K562 (cell line): ENCODE measurements around the gene SPINT1. TPM values are rescaled to one million over a fixed set of nuclear protein-coding genes. Genes with fewer than 3 reads are reported as not detected.

Experiments
- CREBBP ChIP-seq: IDR thresholded peaks from one replicate; pipeline ENCODE4 v1.6.1; 2012; ENCODE audit warnings: low read depth, mild to moderate bottlenecking, control low read depth, inconsistent platforms, low read length
- CSDE1 ChIP-seq, 2 experiments: fragments of 450-650 bp; IDR thresholded peaks; 2 replicates each; pipeline ENCODE4 v1.6.1; 2016; ENCODE audit warnings: mild to moderate bottlenecking in 1 of 2
- DMBX1 ChIP-seq: fragments of 250-450 bp; sonication (Bioruptor Pico); IDR thresholded peaks from 2 replicates; pipeline ENCODE4 v1.8.0; 2022; ENCODE audit warnings: inconsistent platforms, mild to moderate bottlenecking, moderate library complexity, borderline replicate concordance
- DPF2 ChIP-seq: fragments of 450-650 bp; IDR thresholded peaks from 2 replicates; pipeline ENCODE4 v1.6.1; 2016
- EZH2 ChIP-seq: IDR thresholded peaks from 2 replicates; pipeline ENCODE4 v1.6.1; 2012; ENCODE audit warnings: low read depth, mild to moderate bottlenecking, inconsistent platforms, low read length, borderline replicate concordance
- FOXJ3 ChIP-seq: sonication (generic); formaldehyde crosslinking; IDR thresholded peaks from 2 replicates; pipeline ENCODE4 v1.4.0; 2020; ENCODE audit warnings: mild to moderate bottlenecking, missing genetic modification reagents
- GABPB2 ChIP-seq: fragments of 250-450 bp; sonication (Bioruptor Pico); conservative IDR thresholded peaks from 2 replicates; pipeline ENCODE4 v1.5.1; 2021; ENCODE audit warnings: mild to moderate bottlenecking
- GATA2 ChIP-seq: sonication (generic); formaldehyde crosslinking; IDR thresholded peaks from 2 replicates; pipeline ENCODE4 v1.4.0; 2020; ENCODE audit warnings: mild to moderate bottlenecking, missing genetic modification reagents
- GTF2F1 ChIP-seq: IDR thresholded peaks from 2 replicates; pipeline ENCODE4 v1.6.1; 2011; ENCODE audit warnings: low read depth, low read length, improper control_type of control experiment
- HNRNPLL ChIP-seq: fragments of 200-400 bp; formaldehyde crosslinking; IDR thresholded peaks from 2 replicates; pipeline ENCODE4 v1.6.1; 2017; ENCODE audit warnings: low read length, low read depth, mild to moderate bottlenecking; ENCODE audit not compliant: poor library complexity, severe bottlenecking
- JUNB ChIP-seq: fragments of 450-650 bp; formaldehyde crosslinking; conservative IDR thresholded peaks from 2 replicates; pipeline ENCODE4 v1.4.0; 2020; ENCODE audit warnings: mild to moderate bottlenecking
- MTA3 ChIP-seq: fragments of 450-650 bp; formaldehyde crosslinking; IDR thresholded peaks from 2 replicates; pipeline ENCODE4 v1.6.1; 2017; ENCODE audit warnings: mild to moderate bottlenecking, borderline replicate concordance
- MYBL2 ChIP-seq, 2 experiments: fragments of 450-650 bp in 1 of 2; sonication (generic) in 1 of 2; formaldehyde crosslinking in 1 of 2; IDR thresholded peaks; 2 replicates each; pipeline versions ENCODE4 v1.6.1 to v1.8.1; 2017 to 2022; ENCODE audit warnings: borderline replicate concordance in 1 of 2, inconsistent platforms in 1 of 2, low read depth in 1 of 2, mild to moderate bottlenecking in 1 of 2, missing genetic modification reagents in 1 of 2, moderate library complexity in 1 of 2
- POLR3A ChIP-seq: IDR thresholded peaks from 2 replicates; pipeline ENCODE4 v1.6.1; 2011; ENCODE audit warnings: borderline replicate concordance, mild to moderate bottlenecking, moderate library complexity; ENCODE audit not compliant: insufficient read length, insufficient read depth; ENCODE audit errors: extremely low read depth
- RBM22 ChIP-seq: fragments of 200-400 bp; formaldehyde crosslinking; IDR thresholded peaks from 2 replicates; pipeline ENCODE4 v1.6.1; 2018; ENCODE audit warnings: low read length, low read depth; ENCODE audit not compliant: poor library complexity, severe bottlenecking
- STAT5A ChIP-seq: IDR thresholded peaks from 2 replicates; pipeline ENCODE4 v1.6.1; 2012; ENCODE audit warnings: low read length, inconsistent platforms, borderline replicate concordance
- TBP ChIP-seq: optimal IDR thresholded peaks from 2 replicates; pipeline ENCODE3; 2011; ENCODE audit warnings: low read depth, low read length, improper control_type of control experiment
- ZKSCAN3 ChIP-seq: fragments of 250-450 bp; sonication (Bioruptor Pico); IDR thresholded peaks from 2 replicates; pipeline ENCODE4 v1.4.0; 2020
- ZNF146 ChIP-seq: IDR thresholded peaks from one replicate; pipeline ENCODE4 v1.6.1; 2018; ENCODE audit warnings: missing compliant biosample characterization; ENCODE audit not compliant: unreplicated experiment
- ZNF174 ChIP-seq: fragments of 250-450 bp; sonication (Bioruptor Pico); IDR thresholded peaks from 2 replicates; pipeline ENCODE4 v1.4.0; 2020; ENCODE audit warnings: mild to moderate bottlenecking
- ZNF197 ChIP-seq: fragments of 200-800 bp; sonication (Bioruptor generic); IDR thresholded peaks from 2 replicates; pipeline ENCODE4 v1.6.1; 2016; ENCODE audit warnings: low read depth, missing genetic modification characterization, missing compliant biosample characterization
- ZNF239 ChIP-seq: fragments of 250-450 bp; sonication (Bioruptor Pico); IDR thresholded peaks from 2 replicates; pipeline ENCODE4 v1.4.0; 2020; ENCODE audit warnings: mild to moderate bottlenecking
- ZNF253 ChIP-seq: fragments of 250-450 bp; sonication (Bioruptor Pico); conservative IDR thresholded peaks from 2 replicates; pipeline ENCODE4 v1.6.1; 2021; ENCODE audit warnings: mild to moderate bottlenecking
- ZNF444 ChIP-seq: fragments of 250-450 bp; sonication (Bioruptor Pico); IDR thresholded peaks from 2 replicates; pipeline ENCODE4 v1.4.0; 2020; ENCODE audit warnings: mild to moderate bottlenecking, moderate library complexity
- ZNF707 ChIP-seq: fragments of 250-450 bp; sonication (Bioruptor Pico); conservative IDR thresholded peaks from 2 replicates; pipeline ENCODE4 v1.8.0; 2022; ENCODE audit warnings: inconsistent platforms, mild to moderate bottlenecking, moderate library complexity
- polyA plus RNA-seq, 8 experiments: library from polyadenylated mRNA; depleted of rRNA in 4 of 8; stranded (reverse) in 5 of 8; unstranded in 3 of 8; fragments of >200 nt; fragmentation: Nextera tagmentation in 2 of 8; fragmentation: Illumina TruSeq in 1 of 8; extraction: Ambion mirVana in 2 of 8; extraction: Trizol in 1 of 8; gene quantifications; 2 replicates each; pipeline versions ENCODE4 v1.2.1 to v1.2.3, GENCODE V29; 2011 to 2014; ENCODE audit warnings: inconsistent platforms in 1 of 8, missing spikeins in 1 of 8
- total RNA-seq, 7 experiments: library from RNA; depleted of rRNA in 6 of 7; stranded (reverse); fragments of >200 nt in 6 of 7; fragmentation: Illumina TruSeq in 2 of 7; extraction: Trizol in 2 of 7; gene quantifications; 2 replicates each; pipeline versions ENCODE4 v1.2.1 to v1.2.3, GENCODE V29; 2011 to 2021; ENCODE audit warnings: low replicate concordance in 1 of 7
- TF ChIP-seq, protein P1 (sequence below): fragments of 450-650 bp; IDR thresholded peaks from 2 replicates; pipeline ENCODE4 v1.6.1; 2014; ENCODE audit warnings: low read depth, mild to moderate bottlenecking, moderate library complexity, borderline replicate concordance
- TF ChIP-seq, protein P2 (sequence below): sonication (generic); formaldehyde crosslinking; IDR thresholded peaks from 2 replicates; pipeline ENCODE4 v1.8.0; 2023; ENCODE audit warnings: mild to moderate bottlenecking, missing genetic modification reagents

The SPINT1 gene
- total and polyA plus RNA-seq, 9 of the 15 experiments (the other 6 are each of a cell fraction or from before 2014, with no cell fraction given), result 0.78 to 4.5 (median 1.5) TPM

DNA sequence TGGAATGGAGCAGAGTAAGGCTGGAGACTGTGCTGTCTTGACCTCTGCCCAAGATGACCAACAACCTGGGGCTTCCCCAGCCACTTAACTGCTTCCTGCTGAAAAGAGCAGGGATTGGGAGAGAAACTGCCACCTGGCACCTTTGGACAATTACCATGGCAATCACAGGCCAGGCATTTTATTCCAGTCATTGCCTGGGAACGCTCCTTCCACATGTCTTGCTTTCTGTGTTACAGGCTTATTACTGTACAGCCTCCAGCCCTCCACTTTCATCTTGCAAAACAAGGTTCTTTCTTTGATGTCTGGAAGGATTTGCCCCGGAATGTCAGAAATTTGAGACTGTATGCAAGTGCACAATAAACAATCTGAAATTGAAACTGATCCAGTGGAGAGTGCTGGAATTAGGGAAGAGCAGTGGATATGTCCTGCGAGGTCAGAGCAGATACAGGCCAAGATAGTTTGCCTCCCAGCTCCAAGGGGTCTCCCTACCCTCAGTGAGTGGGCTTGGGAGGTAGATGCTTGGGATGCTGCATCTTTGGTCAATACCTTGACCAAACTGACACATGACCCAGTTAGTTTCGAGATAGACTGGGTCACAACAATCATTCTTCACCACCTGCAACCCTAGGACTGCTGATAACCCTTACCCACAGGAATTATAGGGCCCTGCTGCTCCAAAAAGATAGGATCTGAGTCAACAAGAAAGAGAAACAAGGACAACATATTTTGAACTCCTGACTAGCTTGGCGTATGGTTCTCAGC is 18.0 kb upstream of the SPINT1 start (continued):
- TF ChIP-seq EZH2 (no peak), GABPB2 (CRISPR knock-in tag) (no peak), GTF2F1 (no peak), DPF2 (peak; percentile 96), MYBL2 (IDR thresholded peaks at IDR 0.05; ENCODE audit: low read depth) (no peak; the same call in 1 of the 2 replicates), MYBL2 (CRISPR knock-in tag; IDR thresholded peaks at IDR 0.05; ENCODE audit: borderline replicate concordance) (no peak), DMBX1 (CRISPR knock-in tag) (peak; percentile 73; the same call in 1 of the 2 replicates), ZNF146 (no peak), JUNB (no peak), CSDE1 (IDR thresholded peaks at IDR 0.05) (no peak), RBM22 (no peak), ZNF197 (peak; percentile 88), MTA3 (peak; percentile 81; the same call in 1 of the 2 replicates), ZNF174 (CRISPR knock-in tag) (no peak), HNRNPLL (no peak), GATA2 (CRISPR knock-in tag) (peak; percentile 90), FOXJ3 (CRISPR knock-in tag) (no peak), TBP (no peak), STAT5A (peak; percentile 84), CREBBP (no peak), ZNF707 (CRISPR knock-in tag) (no peak), POLR3A (no peak), ZNF239 (CRISPR knock-in tag) (no peak), ZNF444 (CRISPR knock-in tag) (no peak), ZNF253 (no peak), ZKSCAN3 (CRISPR knock-in tag) (no peak)
- TF ChIP-seq, protein P1, sequence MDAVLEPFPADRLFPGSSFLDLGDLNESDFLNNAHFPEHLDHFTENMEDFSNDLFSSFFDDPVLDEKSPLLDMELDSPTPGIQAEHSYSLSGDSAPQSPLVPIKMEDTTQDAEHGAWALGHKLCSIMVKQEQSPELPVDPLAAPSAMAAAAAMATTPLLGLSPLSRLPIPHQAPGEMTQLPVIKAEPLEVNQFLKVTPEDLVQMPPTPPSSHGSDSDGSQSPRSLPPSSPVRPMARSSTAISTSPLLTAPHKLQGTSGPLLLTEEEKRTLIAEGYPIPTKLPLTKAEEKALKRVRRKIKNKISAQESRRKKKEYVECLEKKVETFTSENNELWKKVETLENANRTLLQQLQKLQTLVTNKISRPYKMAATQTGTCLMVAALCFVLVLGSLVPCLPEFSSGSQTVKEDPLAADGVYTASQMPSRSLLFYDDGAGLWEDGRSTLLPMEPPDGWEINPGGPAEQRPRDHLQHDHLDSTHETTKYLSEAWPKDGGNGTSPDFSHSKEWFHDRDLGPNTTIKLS, result no peak
- TF ChIP-seq, protein P2, sequence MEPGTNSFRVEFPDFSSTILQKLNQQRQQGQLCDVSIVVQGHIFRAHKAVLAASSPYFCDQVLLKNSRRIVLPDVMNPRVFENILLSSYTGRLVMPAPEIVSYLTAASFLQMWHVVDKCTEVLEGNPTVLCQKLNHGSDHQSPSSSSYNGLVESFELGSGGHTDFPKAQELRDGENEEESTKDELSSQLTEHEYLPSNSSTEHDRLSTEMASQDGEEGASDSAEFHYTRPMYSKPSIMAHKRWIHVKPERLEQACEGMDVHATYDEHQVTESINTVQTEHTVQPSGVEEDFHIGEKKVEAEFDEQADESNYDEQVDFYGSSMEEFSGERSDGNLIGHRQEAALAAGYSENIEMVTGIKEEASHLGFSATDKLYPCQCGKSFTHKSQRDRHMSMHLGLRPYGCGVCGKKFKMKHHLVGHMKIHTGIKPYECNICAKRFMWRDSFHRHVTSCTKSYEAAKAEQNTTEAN (CRISPR knock-in tag), result no peak
